GM18858 (cell line): ENCODE measurements around the gene PDZD4.

ENCODE experiments used
- ATAC-seq: cut with Tn5 transposase; IDR thresholded peaks from one replicate; pipeline ENCODE4 v1.9.1; 2021; ENCODE audit not compliant: unreplicated experiment

PDZD4 gene

GRCh38 chrX:153792368-153792767, 38.0 kb downstream of the PDZD4 start:
- no peak for ATAC-seq

- no peak for ATAC-seq
These were observed 39.1 kb downstream of the PDZD4 start for GRCh38 chrX:153791104-153791852.

- ATAC-seq, result no peak
These were observed 40.7 kb downstream of the PDZD4 start for GRCh38 chrX:153789654-153790053.

GRCh38 chrX:153786669-153787068, 43.7 kb downstream of the PDZD4 start:
- no peak for ATAC-seq

GRCh38 chrX:153784325-153784967, 45.9 kb downstream of the PDZD4 start:
- ATAC-seq, result no peak

GRCh38 chrX:153783378-153784013, 46.8 kb downstream of the PDZD4 start:
- no peak for ATAC-seq

- ATAC-seq, result no peak
These were observed 47.5 kb downstream of the PDZD4 start for GRCh38 chrX:153782871-153783270.

GRCh38 chrX:153782313-153782712, 48.0 kb downstream of the PDZD4 start:
- no peak for ATAC-seq

- no peak for ATAC-seq
These were observed 48.8 kb downstream of the PDZD4 start for GRCh38 chrX:153781428-153782047.

- ATAC-seq, result no peak
These were observed 49.5 kb downstream of the PDZD4 start, which contains the start of gene SRPK3 for GRCh38 chrX:153780678-153781427. Gene SRPK3 (plus strand): TSS chrX:153781041. CDS start chrX:153781087, 46 bp downstream.

- ATAC-seq, result no peak
These were observed 50.3 kb downstream of the PDZD4 start for GRCh38 chrX:153779891-153780677.

- ATAC-seq, result no peak
These were observed 51.7 kb downstream of the PDZD4 start for GRCh38 chrX:153778684-153779101.

GRCh38 chrX:153778181-153778580, 52.2 kb downstream of the PDZD4 start:
- no peak for ATAC-seq

- no peak for ATAC-seq
These were observed 52.9 kb downstream of the PDZD4 start for GRCh38 chrX:153777261-153778090.

GRCh38 chrX:153776611-153777045, 53.7 kb downstream of the PDZD4 start:
- no peak for ATAC-seq

GRCh38 chrX:153776120-153776599, 54.2 kb downstream of the PDZD4 start:
- ATAC-seq, result no peak

- no peak for ATAC-seq
These were observed 54.8 kb downstream of the PDZD4 start for GRCh38 chrX:153775293-153776119.
